GM06990 (cell line): ENCODE measurements around the gene MMP11.

ENCODE experiments used
- DNase-seq: peaks from one replicate; pipeline ENCODE4 v3.0.0-alpha.2; 2011; ENCODE audit not compliant: insufficient read length; ENCODE audit errors: extremely low read depth
- H3K27me3 ChIP-seq: replicated peaks from 2 replicates; pipeline ENCODE4 v1.6.0; 2011; ENCODE audit warnings: low read length; ENCODE audit not compliant: control insufficient read depth, insufficient read depth
- H3K36me3 ChIP-seq: 2 replicates; pipeline ENCODE4 v1.5.1; 2011; ENCODE audit warnings: low read length; ENCODE audit not compliant: control insufficient read depth, insufficient read depth
- H3K4me3 ChIP-seq: replicated peaks from 2 replicates; pipeline ENCODE4 v1.5.1; 2011; ENCODE audit warnings: low read depth, mild to moderate bottlenecking, control low read depth, low read length
- TF ChIP-seq, protein P1 (sequence below): IDR thresholded peaks from 2 replicates; pipeline ENCODE4 v1.5.1; 2011; ENCODE audit warnings: low read length, control low read depth, mild to moderate bottlenecking, inconsistent platforms; ENCODE audit not compliant: insufficient read depth, poor library complexity, severe bottlenecking

Gene MMP11

DNA sequence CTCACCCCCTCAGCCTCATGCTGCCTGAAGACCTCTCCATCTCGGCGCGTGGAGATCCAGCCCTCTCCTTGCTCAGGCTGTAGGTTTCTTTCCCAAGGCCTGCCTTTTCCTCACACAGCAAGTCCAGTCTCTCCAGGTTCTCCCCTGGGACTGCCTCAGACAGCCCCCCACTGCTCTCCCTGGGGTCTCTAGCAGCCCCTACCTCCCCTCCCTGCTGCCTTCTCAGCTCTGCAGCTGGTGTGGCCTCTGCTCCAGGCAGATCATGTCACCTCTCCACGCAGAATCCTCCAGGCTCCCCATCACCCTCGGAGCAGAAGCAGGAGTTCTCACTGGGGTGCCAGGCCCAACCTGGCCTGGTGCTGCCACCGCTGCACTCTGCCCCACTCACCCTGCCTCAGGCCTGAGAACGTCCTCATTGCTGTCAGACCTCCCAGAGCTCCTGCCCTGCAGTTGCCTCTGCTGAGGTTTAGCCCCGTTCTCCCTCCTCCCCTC lies 29.3 kb downstream of the MMP11 start:
- Histone ChIP-seq H3K36me3 (peaks cover 14% of the 10 kb centered on the region), H3K4me3 (no peak overlapping the region)

DNA sequence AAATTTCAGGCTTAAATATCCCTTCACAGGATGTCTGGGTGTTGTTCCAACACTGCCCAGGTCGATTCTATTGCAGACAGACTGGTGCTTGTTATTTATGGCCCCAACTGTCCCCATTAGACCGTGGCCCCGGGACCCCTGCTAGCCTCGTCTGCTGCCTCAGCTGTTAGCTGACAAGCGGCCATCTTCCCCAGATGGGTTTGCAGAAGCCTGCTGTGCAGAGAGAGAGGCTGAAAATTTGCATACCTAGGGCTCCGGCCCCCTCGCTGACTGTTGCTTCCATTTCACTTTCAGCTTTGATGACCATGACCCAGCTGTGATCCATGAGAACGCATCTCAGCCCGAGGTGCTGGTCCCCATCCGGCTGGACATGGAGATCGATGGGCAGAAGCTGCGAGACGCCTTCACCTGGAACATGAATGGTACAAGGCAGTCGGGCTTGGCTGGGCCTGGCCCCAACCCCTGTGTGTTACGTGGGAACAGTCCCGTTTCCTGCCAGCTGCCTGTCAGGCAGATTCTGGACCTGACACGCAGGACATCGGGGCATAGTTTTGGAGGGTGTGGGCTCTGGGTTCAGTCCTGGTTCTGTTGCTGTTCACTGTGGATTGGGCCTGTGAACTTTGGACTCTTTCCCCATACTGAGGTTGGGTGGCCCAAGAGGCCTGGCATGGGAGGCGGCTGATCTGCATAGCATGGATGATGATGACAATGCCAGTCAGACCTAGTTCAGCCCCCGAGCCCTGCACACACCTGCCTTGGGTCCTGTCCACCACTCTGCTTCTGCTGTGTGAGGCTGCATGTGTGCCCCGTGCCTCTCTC lies 30.6 kb downstream of the MMP11 start:
- TF ChIP-seq, protein P1, sequence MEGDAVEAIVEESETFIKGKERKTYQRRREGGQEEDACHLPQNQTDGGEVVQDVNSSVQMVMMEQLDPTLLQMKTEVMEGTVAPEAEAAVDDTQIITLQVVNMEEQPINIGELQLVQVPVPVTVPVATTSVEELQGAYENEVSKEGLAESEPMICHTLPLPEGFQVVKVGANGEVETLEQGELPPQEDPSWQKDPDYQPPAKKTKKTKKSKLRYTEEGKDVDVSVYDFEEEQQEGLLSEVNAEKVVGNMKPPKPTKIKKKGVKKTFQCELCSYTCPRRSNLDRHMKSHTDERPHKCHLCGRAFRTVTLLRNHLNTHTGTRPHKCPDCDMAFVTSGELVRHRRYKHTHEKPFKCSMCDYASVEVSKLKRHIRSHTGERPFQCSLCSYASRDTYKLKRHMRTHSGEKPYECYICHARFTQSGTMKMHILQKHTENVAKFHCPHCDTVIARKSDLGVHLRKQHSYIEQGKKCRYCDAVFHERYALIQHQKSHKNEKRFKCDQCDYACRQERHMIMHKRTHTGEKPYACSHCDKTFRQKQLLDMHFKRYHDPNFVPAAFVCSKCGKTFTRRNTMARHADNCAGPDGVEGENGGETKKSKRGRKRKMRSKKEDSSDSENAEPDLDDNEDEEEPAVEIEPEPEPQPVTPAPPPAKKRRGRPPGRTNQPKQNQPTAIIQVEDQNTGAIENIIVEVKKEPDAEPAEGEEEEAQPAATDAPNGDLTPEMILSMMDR = no peak
- no peaks in the 10 kb centered on the region for H3K27me3 ChIP-seq
- H3K36me3 ChIP-seq = peaks cover 14% of the 10 kb centered on the region
- H3K4me3 ChIP-seq = peak overlapping the region; percentile 60
- DNase-seq = peak; percentile 61

More for the DNA sequence above, 29.3 kb downstream of the MMP11 start:
- no peak for DNase-seq
- no peaks in the 10 kb centered on the region for H3K27me3 ChIP-seq
- TF ChIP-seq, protein P1 = no peak

DNA sequence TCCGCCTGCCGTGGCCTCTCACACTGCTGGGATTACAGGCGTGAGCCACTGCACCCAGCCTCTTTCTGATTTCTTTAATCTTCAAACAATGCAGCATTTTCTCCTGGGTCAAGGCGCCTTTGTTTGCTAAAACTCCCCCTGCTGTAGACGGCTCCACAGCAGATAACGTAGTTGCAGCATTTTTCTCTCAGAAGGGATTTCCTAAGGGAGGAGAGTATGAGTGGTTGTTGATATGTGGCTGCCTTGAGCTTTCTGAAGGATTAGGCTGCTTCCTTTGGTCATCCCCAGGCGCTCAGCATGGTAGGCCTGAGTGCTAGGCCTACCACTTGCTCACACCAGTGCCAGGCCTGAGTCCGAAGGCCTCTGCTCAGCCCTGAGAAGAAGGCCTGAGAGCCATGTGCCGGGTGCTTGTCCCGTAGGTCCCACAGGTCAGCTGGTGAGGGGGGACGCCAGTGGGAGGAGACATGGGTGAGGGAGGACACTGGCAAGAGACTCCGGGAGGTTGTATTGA lies 32.2 kb downstream of the MMP11 start:
- TF ChIP-seq, protein P1 = no peak
- H3K27me3 ChIP-seq = no peaks in the 10 kb centered on the region
- peak overlapping the region; percentile 45 for H3K4me3 ChIP-seq
- peak; percentile 37 for DNase-seq
- H3K36me3 ChIP-seq = peaks cover 13% of the 10 kb centered on the region

DNA sequence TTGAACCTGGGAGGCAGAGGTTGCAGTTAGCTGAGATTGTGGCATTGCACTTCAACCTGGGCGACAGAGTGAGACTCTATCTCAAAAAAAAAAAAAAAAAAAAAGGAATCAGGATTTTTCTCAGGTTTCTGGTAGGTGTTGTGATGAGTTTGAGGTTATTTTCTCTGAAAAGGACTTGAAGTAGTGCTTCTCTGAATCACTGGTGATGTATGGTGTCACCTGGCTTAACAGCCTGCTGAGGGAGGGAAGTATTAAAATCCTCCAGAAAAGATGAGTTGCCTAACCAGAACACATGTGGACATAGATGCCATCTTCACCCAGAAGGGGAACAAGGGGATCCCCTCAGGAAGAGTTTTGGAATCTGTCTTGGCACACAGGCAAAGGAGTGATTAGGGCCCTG lies 34.2 kb downstream of the MMP11 start:
- TF ChIP-seq, protein P1 = no peak
- H3K4me3 ChIP-seq = no peak overlapping the region
- DNase-seq = no peak
- H3K27me3 ChIP-seq = no peaks in the 10 kb centered on the region
- peaks cover 10% of the 10 kb centered on the region for H3K36me3 ChIP-seq

DNA sequence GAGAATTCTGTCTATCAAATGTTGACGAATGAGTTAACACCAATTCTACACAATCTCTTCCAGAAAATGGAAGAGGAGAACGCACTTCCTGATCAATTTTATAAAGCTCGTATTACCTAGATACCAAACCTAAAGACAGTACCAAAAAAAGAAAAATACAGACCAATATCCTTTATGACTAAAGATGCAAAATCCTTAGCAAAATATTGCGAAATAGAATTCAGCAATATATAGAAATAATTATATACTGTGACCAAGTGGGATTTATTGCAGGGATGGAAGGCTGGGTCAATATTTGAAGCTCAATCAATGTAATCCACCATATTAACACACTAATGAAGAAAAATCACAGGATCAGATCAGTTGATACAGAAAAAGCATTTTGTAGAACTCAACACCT lies 39.7 kb downstream of the MMP11 start:
- no peak for DNase-seq
- Histone ChIP-seq H3K4me3 (no peak overlapping the region), H3K36me3 (peaks cover 17% of the 10 kb centered on the region), H3K27me3 (no peaks in the 10 kb centered on the region)
- TF ChIP-seq, protein P1 = no peak
